BLaER1 treated with 17β-estradiol and CSF1 and Interleukin-3, amounts not matched to agents 10 nM and 100 nM (cell line): ENCODE data around the gene CTNNBIP1.

Experiments
- H3K27ac ChIP-seq, 11 experiments: shearing (Covaris generic); formaldehyde crosslinking; 2 replicates each; pipeline ENCODE4 v1.8.1; 2022
- H3K27me3 ChIP-seq, 11 experiments: shearing (Covaris generic); formaldehyde crosslinking; 2 replicates each; pipeline ENCODE4 v1.8.1; 2022
- H3K36me3 ChIP-seq, 11 experiments: shearing (Covaris generic); formaldehyde crosslinking; 2 replicates each; pipeline ENCODE4 v1.8.1; 2022
- H3K4me1 ChIP-seq, 10 experiments: shearing (Covaris generic); formaldehyde crosslinking; 2 replicates each; pipeline ENCODE4 v1.8.1; 2022
- H3K4me2 ChIP-seq, 11 experiments: shearing (Covaris generic); formaldehyde crosslinking; 2 replicates each; pipeline ENCODE4 v1.8.1; 2022
- H3K4me3 ChIP-seq, 10 experiments: shearing (Covaris generic); formaldehyde crosslinking; 2 replicates each; pipeline ENCODE4 v1.8.1; 2022
- H3K9ac ChIP-seq, 11 experiments: shearing (Covaris generic); formaldehyde crosslinking; 2 replicates each; pipeline ENCODE4 v1.8.1; 2022
- H3K9me3 ChIP-seq, 11 experiments: shearing (Covaris generic); formaldehyde crosslinking; replicated peaks in 1 of 11; 2 replicates each; pipeline ENCODE4 v1.8.1; 2022
- H4K20me1 ChIP-seq, 11 experiments: shearing (Covaris generic); formaldehyde crosslinking; 2 replicates each; pipeline ENCODE4 v1.8.1; 2022
- Cebpa-rat ChIP-seq, 11 experiments: shearing (Covaris generic); IDR thresholded peaks; 2 replicates each; pipeline ENCODE4 v1.8.1; 2022

The CTNNBIP1 gene

GRCh38 chr1:9822897-9823692, 87.0 kb downstream of the CTNNBIP1 start:
- Histone ChIP-seq H3K27ac (peak overlapping the region; percentile 49 to 91 (median 87); a peak in 21 of 22 replicates), H3K4me1 (peaks cover 46 to 61% (median 50%) of the 10 kb centered on the region in 10 experiments), H3K4me2 (peak overlapping the region; percentile 76 to 99 (median 95))

GRCh38 chr1:9822490-9822889, 87.6 kb downstream of the CTNNBIP1 start:
- Histone ChIP-seq H3K4me1 (peaks cover 46 to 61% (median 50%) of the 10 kb centered on the region in 10 experiments), H3K9me3 (peaks cover 0 to 11% (median 9%) of the 10 kb centered on the region in 11 experiments; a peak in 15 of 22 replicates), H3K4me3 (peak overlapping the region; percentile 92 to 100 (median 99)), H3K27ac (peak overlapping the region in 8 of 11 experiments; percentile 85 to 91 (median 88); a peak in 9 of 22 replicates), H3K9ac (peak overlapping the region; percentile 83 to 95 (median 93)), H4K20me1 (peaks cover 5 to 38% (median 33%) of the 10 kb centered on the region in 11 experiments; a peak in 19 of 22 replicates), H3K36me3 (peaks cover 0 to 15% (median 8%) of the 10 kb centered on the region in 11 experiments; a peak in 16 of 22 replicates), H3K4me2 (peak overlapping the region; percentile 76 to 99 (median 95)), H3K27me3 (no peaks in the 10 kb centered on the region)
- TF ChIP-seq Cebpa-rat (IDR thresholded peaks at IDR 0.05), result no peak

More at GRCh38 chr1:9822897-9823692, 87.0 kb downstream of the CTNNBIP1 start:
- Histone ChIP-seq H3K9ac (peak overlapping the region; percentile 83 to 95 (median 93)), H3K4me3 (peak overlapping the region; percentile 92 to 100 (median 99)), H3K27me3 (no peaks in the 10 kb centered on the region), H4K20me1 (peaks cover 5 to 38% (median 33%) of the 10 kb centered on the region in 11 experiments; a peak in 19 of 22 replicates), H3K36me3 (peaks cover 0 to 10% (median 4%) of the 10 kb centered on the region in 11 experiments; a peak in 14 of 22 replicates), H3K9me3 (peaks cover 0 to 5% (median 3%) of the 10 kb centered on the region in 11 experiments; a peak in 11 of 22 replicates)
- no peak for TF ChIP-seq Cebpa-rat (IDR thresholded peaks at IDR 0.05)

GRCh38 chr1:9821710-9822109, 88.4 kb downstream of the CTNNBIP1 start:
- H3K27me3 ChIP-seq, result no peaks in the 10 kb centered on the region
- peak overlapping the region; percentile 76 to 99 (median 95); a peak in 21 of 22 replicates for H3K4me2 ChIP-seq
- peaks cover 46 to 61% (median 50%) of the 10 kb centered on the region in 10 experiments for H3K4me1 ChIP-seq
- H3K4me3 ChIP-seq, result peak overlapping the region in 8 of 10 experiments; percentile 92 to 100 (median 99); a peak in 10 of 20 replicates
- H3K27ac ChIP-seq, result no peak overlapping the region
- H3K36me3 ChIP-seq, result peaks cover 0 to 22% (median 16%) of the 10 kb centered on the region in 11 experiments; a peak in 17 of 22 replicates
- peak overlapping the region in 8 of 11 experiments; percentile 84 to 95 (median 94); a peak in 13 of 22 replicates for H3K9ac ChIP-seq
- H3K9me3 ChIP-seq, result peaks cover 0 to 19% (median 17%) of the 10 kb centered on the region in 11 experiments; a peak in 17 of 22 replicates
- H4K20me1 ChIP-seq, result peaks cover 5 to 39% (median 33%) of the 10 kb centered on the region in 11 experiments; a peak in 19 of 22 replicates
- TF ChIP-seq Cebpa-rat (IDR thresholded peaks at IDR 0.05), result no peak

GRCh38 chr1:9820521-9820920, 89.5 kb downstream of the CTNNBIP1 start:
- no peak overlapping the region for H3K27ac ChIP-seq
- peak overlapping the region in 10 of 11 experiments; percentile 76 to 99 (median 94); a peak in 17 of 22 replicates for H3K4me2 ChIP-seq
- TF ChIP-seq Cebpa-rat (IDR thresholded peaks at IDR 0.05), result no peak
- peaks cover 0 to 29% (median 17%) of the 10 kb centered on the region in 11 experiments; a peak in 17 of 22 replicates for H3K36me3 ChIP-seq
- no peak overlapping the region for H3K4me3 ChIP-seq
- peaks cover 0 to 22% (median 20%) of the 10 kb centered on the region in 11 experiments; a peak in 17 of 22 replicates for H3K9me3 ChIP-seq
- peaks cover 45 to 59% (median 51%) of the 10 kb centered on the region in 10 experiments for H3K4me1 ChIP-seq
- peaks cover 5 to 46% (median 33%) of the 10 kb centered on the region in 11 experiments; a peak in 19 of 22 replicates for H4K20me1 ChIP-seq
- H3K27me3 ChIP-seq, result no peaks in the 10 kb centered on the region
- no peak overlapping the region for H3K9ac ChIP-seq

DNA sequence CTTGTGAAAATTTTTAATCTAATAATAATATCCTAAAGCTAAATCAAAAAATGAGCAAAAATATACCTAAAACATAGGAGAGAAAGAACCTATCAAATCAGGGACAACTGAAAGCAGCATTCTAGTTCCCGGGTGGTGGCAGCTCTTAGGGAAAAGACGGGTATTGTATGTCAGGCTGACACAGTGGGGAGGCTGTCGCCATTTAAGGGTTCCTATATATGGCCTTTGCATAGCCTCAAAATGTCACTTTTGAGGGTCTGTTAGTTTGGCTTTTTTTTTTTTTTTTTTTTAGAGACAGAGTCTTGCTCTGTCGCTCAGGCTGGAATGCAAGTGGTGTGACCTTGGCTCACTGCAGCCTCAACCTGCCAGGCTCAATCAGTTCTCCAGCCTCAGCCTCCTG, 92.3 kb downstream of the CTNNBIP1 start:
- Histone ChIP-seq H4K20me1 (peaks cover 9 to 66% (median 51%) of the 10 kb centered on the region in 11 experiments; a peak in 20 of 22 replicates), H3K9me3 (peaks cover 0 to 22% (median 20%) of the 10 kb centered on the region in 11 experiments; a peak in 17 of 22 replicates), H3K4me1 (peaks cover 39 to 57% (median 48%) of the 10 kb centered on the region in 10 experiments), H3K27me3 (no peaks in the 10 kb centered on the region), H3K36me3 (peaks cover 0 to 29% (median 17%) of the 10 kb centered on the region in 11 experiments; a peak in 17 of 22 replicates), H3K27ac (no peak overlapping the region), H3K4me3 (no peak overlapping the region), H3K4me2 (no peak overlapping the region), H3K9ac (no peak overlapping the region)
- no peak for TF ChIP-seq Cebpa-rat (IDR thresholded peaks at IDR 0.05)

DNA sequence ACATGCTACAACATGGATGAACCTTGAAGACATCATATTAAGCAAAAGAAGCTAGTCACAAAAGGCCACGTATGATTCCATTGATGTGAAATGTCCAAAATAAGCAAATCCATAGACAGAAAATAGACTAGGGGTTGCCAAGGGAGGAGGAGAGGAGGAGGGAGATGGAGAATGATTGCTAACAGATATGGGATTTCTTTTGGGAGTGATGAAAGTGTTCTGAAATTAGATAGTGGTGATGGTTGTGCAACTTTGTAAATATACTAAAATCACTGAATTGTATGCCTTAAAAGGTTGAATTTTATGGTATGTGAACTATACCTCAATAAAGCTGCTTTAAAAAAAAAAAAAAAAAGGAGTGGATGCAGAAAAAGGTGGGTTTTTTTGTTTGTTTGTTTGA, 93.9 kb downstream of the CTNNBIP1 start:
- no peak overlapping the region for H3K4me2 ChIP-seq
- H3K36me3 ChIP-seq, result peaks cover 0 to 29% (median 17%) of the 10 kb centered on the region in 11 experiments; a peak in 17 of 22 replicates
- peaks cover 0 to 22% (median 20%) of the 10 kb centered on the region in 11 experiments; a peak in 17 of 22 replicates for H3K9me3 ChIP-seq
- H3K4me3 ChIP-seq, result no peak overlapping the region
- H3K27ac ChIP-seq, result no peak overlapping the region
- no peak for TF ChIP-seq Cebpa-rat (IDR thresholded peaks at IDR 0.05)
- H3K27me3 ChIP-seq, result no peaks in the 10 kb centered on the region
- H3K4me1 ChIP-seq, result peaks cover 28 to 53% (median 35%) of the 10 kb centered on the region in 10 experiments
- H4K20me1 ChIP-seq, result peaks cover 6 to 66% (median 51%) of the 10 kb centered on the region in 11 experiments; a peak in 20 of 22 replicates
- H3K9ac ChIP-seq, result no peak overlapping the region

DNA sequence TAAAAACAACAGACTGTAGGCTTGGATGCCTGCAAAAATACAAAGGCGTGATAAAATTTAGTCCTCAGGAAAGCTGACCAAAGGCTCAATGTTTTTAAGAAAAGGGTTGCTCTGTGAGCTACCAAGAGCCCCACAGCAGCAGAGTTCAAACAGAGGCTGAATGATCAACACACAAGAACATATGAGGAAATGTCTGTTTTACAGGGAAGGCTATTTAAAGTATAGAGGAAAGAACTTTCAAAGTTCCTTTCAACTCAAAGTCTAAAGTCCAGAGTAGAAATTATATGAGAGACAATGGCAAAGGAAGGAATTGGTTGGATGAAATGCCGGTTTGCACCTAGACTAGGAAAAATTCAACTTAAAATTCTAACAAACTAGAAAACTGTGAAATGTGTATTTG, 94.9 kb downstream of the CTNNBIP1 start:
- H4K20me1 ChIP-seq, result peaks cover 1 to 66% (median 51%) of the 10 kb centered on the region in 11 experiments; a peak in 20 of 22 replicates
- peaks cover 0 to 29% (median 17%) of the 10 kb centered on the region in 11 experiments; a peak in 17 of 22 replicates for H3K36me3 ChIP-seq
- peaks cover 18 to 43% (median 28%) of the 10 kb centered on the region in 10 experiments for H3K4me1 ChIP-seq
- H3K4me2 ChIP-seq, result peak overlapping the region in 9 of 11 experiments; percentile 9 to 56 (median 24); a peak in 13 of 22 replicates
- no peak overlapping the region for H3K4me3 ChIP-seq
- H3K27ac ChIP-seq, result peak overlapping the region in 1 of 11 experiments; percentile 26; a peak in 1 of 22 replicates
- H3K27me3 ChIP-seq, result no peaks in the 10 kb centered on the region
- H3K9me3 ChIP-seq, result peaks cover 0 to 22% (median 20%) of the 10 kb centered on the region in 11 experiments; a peak in 17 of 22 replicates
- TF ChIP-seq Cebpa-rat (IDR thresholded peaks at IDR 0.05), result no peak
- H3K9ac ChIP-seq, result peak overlapping the region in 1 of 11 experiments; percentile 10; a peak in 2 of 22 replicates

- Histone ChIP-seq H4K20me1 (peaks cover 0 to 63% (median 49%) of the 10 kb centered on the region in 11 experiments; a peak in 20 of 22 replicates), H3K9me3 (peaks cover 0 to 22% (median 20%) of the 10 kb centered on the region in 11 experiments; a peak in 17 of 22 replicates), H3K4me1 (peaks cover 13 to 38% (median 23%) of the 10 kb centered on the region in 10 experiments), H3K27ac (peak overlapping the region in 1 of 11 experiments; percentile 26; a peak in 1 of 22 replicates), H3K4me2 (peak overlapping the region in 7 of 11 experiments; percentile 9 to 56 (median 27); a peak in 10 of 22 replicates), H3K36me3 (peaks cover 0 to 24% (median 17%) of the 10 kb centered on the region in 11 experiments; a peak in 17 of 22 replicates), H3K9ac (no peak overlapping the region), H3K27me3 (no peaks in the 10 kb centered on the region), H3K4me3 (no peak overlapping the region)
- no peak for TF ChIP-seq Cebpa-rat (IDR thresholded peaks at IDR 0.05)
Measured at GRCh38 chr1:9814619-9815018, 95.5 kb downstream of the CTNNBIP1 start.
